Measurements from ENCODE around the gene NR2F6.
A peak's percentile ranks its signal among the peaks of the same experiment; 100 is the strongest.
"Not testable (repeated sequence)": the region's sequence is repeated elsewhere in the genome, so short reads cannot be mapped to it uniquely, and the experiment has no call there.

The NR2F6 gene

DNA sequence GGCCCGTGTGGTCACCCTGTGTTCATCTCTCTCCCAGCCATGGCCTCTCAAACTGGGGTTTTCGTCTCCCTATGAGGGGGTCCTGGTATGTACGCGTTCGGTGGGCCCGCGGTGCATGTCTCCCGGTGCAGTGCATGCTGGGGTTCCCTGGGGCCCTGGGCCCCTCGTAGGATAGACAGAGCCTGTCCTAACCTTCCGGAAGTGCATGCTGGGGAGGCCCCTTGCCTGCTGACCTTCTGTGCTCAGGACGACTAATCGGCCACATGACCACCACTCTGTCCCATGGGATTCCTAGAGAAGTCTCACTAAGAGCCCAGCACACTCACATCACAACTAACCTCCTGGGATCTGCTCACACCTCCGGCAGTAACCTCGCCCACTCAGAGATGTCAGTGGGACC lies 35.4 kb downstream of the NR2F6 start:
- DNase-seq = no peak

DNA sequence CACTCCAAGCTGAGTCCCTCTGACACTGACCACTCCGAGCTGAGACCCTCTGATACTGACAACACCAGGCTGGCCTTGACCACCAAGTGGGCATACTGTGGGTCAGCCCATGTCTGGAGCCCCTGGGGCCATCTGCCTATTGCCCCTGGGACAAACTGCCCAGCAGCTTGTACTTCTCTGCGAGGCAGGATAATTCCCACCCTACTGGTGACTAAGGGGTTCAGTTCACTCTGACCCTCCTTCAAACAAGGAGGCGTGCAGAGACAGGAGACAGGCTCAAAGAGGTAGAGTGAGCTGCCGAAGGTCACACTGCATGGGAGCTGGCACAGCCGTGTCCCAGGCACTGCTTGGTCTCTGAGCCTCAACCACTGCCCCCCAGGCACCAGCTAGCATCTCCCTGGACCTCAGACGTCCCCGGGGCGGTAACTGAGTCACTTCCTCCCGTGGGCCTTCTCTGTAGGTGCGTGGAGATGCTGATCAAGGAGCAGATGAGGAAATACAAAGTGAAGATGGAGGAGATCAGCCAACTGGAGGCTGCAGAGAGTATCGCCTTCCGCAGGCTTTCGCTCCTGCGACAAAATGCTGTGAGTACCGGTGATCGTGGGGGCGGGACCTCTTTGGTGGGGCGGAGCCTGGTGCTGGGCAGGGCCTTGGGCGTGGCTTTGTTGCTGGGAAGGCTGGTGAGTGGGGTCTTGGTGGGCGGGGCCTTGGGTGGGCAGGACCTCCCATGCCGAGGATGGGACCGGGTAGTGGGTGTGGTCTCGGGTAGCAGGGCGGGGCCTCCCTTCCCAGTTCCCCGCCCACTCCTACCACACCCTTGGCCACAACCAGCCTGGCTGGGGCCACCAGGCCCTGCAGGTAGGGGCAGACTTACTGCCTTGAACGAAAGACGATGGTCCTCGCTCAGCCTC lies 36.3 kb downstream of the NR2F6 start:
- no peak for DNase-seq

DNA sequence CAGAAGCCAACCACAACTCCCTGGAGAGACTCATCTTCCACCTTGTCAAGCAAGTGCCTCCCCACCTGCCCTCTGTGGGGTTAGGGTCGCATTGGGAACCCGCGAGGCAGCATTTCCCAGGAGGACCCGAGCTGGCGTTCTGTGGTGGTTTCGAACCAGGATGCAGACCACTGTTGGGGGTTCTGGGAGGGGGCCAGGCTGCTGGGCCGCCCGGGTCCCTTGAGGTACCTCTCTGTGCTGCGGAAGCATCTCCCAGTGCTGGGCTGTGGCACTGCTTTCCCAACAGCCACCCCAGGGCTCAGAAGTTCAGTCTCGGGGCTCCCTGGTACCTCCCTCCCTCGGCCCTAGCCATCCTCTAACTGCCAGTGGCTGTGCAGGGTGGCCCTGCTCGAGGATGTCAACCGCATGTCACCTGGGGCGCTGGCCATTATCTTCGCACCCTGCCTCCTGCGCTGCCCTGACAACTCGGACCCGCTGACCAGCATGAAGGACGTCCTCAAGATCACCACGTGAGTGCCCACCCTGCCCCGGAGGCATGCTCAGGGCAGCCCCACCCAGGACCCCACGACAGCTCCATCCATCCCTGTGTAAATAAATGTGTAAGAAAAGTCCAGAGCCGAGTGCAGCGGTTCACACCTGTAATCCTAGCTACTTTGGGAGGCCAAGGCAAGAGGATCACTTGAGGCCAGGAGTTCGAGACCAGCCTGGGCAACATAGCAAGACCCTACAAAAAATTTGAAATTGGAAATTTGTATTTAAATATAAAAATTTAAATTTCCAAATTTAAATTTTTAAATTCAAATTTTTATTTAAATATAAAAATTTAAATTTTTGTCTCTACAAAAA lies 38.8 kb downstream of the NR2F6 start:
- DNase-seq = no peak

DNA sequence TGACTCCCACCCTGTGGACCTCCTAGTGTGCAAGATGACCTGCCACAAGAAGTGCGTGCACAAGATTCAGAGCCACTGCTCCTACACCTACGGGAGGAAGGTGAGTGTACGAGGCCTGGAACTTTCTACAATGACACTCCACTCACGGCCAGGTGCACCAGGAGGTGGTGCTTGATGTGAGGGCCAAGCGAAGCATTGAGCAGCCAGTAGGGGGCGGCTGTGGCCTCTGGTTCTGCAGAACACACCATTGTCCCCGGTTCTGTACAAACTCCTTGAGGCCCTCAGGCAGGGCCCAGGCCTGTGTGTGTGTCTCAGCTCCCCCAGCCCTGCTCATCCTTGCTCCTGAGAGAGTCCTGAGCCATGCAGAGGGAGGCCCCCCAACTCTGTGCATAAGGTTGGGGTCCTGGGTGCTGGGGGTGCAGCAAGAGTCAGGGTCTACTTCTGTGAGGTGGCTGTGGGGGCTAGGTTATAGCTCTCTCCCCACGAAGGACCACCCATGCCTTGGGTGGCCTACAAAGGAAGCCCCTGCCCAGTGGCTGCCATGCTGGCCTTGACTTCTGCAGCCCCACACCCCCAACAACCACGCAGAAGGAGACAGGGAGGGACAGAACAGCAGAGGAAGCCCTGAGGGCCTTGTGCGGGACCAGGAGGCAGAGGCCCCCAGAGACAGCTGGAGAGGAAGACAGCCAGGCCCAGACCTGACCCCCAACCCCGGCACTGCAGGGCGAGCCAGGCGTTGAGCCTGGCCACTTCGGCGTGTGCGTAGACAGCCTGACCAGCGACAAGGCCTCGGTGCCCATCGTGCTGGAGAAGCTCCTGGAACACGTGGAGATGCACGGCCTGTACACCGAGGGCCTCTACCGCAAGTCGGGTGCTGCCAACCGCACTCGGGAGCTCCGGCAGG lies 40.2 kb downstream of the NR2F6 start:
- DNase-seq = peak in 1 of 2 donors; percentile 29

DNA sequence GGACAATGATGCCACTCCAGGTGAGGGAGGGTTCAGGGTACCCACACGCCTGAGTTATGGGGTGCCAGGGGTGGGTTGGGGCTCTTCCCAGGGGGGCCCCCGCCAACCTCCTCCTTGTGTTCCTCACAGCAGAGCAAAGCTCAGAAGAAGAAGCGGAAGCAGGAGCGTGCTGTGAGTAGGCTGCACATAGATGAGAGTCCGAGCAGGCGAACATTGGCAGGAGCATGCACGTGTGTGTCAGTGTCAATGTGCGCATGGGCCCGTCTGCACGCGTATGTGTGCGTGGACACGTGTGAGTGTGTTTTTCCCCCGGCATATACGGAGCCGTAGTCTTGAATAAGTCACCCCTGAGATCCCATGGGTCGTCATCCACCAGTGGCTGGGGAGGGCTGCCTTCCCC lies 43.0 kb downstream of the NR2F6 start:
- no peak for DNase-seq

DNA sequence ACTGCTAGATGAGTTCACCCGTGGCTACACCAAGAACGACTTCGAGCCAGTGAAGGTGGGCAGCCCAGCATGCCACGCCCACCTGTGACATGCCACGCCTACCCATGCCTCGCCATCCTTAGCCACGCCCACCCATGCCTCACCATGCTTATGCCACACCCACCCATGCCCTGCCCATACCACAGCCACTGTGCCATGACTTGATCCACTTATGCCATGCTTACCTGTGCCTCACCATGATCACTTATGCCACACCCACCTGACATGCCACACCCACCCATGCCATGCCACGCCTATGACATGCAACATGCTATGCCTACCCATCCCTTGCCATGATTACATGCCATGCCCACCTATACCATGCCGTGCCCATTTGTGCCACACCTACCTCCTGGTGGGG lies 43.5 kb downstream of the NR2F6 start:
- no peak for DNase-seq

DNA sequence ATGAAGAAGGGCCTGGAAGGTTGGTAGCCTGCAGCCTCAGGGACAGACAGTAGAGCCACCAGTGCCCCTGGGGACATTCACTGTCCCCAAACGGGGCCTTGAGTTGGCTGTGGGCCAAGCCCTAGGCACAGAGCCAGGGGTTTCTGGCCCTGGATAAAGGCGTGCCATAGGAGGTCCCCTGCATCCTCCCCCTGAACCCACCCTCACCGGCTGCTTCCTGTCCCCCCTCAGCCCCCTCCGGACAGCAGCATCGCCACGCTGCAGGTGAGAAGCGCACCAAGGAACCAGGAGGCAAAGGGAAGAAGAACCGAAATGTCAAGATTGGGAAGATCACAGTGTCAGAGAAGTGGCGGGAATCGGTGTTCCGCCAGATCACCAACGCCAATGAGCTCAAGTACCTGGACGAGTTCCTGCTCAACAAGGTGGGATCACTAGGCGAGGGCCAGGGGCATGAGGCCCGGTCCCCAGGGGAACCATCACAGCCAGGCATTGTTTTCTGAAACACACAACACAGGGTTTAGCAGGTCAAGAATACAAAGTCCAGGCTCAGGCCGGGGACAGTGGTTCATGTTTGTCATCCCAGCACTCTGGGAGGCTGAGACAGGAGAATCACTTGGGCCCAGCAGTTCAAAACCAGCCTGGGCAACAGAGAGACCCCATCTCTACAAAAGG lies 45.2 kb downstream of the NR2F6 start:
- DNase-seq = no peak

DNA sequence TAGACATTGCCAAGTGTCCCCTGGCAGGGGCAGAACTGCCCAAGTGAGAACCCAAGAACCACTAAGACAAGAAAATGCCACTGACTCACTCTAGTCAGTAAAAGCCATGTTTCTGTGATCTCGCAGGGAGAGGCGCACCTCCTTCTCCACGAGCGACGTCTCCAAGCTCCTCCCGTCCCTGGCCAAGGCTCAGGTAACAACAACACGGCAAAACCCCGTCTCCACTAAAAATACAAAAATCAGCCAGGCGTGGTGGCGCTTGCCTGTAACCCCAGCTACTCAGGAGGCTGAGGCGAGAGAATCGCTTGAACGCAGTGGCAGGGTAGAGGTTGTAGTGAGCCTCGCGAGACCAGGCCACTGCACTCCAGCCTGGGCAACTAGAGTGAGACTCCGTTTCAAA lies 48.1 kb downstream of the NR2F6 start:
- no peak for DNase-seq

DNA sequence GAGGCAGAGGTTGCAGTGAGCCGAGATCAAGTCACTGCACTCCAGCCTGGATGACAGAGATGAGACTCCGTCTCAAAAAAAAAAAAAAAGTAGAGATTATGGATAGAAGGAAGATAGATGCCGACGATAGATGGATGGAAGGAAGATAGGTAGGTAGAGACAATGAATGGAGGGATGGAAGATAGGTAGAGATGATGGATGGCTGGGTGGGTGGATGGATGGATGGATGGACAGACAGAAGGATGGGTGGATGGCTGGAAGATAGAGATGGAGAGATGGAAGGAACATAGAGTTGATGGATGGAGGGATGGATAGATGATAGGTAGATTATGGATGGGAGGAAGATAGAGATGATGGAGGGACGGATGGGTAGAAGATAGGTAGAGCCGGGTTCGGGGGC lies 49.1 kb downstream of the NR2F6 start:
- no peak for DNase-seq

DNA sequence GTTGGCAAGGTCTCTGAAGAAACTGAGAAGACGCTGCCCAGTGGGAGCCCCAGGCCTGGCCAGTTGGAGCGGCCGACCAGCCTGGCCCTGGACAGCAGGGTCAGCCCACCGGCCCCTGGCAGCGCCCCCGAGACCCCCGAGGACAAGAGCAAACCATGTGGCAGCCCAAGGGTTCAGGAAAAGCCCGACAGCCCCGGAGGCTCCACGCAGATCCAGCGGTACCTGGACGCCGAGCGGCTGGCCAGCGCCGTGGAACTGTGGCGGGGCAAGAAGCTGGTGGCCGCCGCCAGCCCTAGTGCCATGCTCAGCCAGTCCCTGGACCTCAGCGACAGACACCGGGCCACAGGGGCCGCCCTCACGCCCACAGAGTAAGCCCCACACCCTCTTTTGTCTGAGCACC lies 50.6 kb downstream of the NR2F6 start:
- DNase-seq = no peak

DNA sequence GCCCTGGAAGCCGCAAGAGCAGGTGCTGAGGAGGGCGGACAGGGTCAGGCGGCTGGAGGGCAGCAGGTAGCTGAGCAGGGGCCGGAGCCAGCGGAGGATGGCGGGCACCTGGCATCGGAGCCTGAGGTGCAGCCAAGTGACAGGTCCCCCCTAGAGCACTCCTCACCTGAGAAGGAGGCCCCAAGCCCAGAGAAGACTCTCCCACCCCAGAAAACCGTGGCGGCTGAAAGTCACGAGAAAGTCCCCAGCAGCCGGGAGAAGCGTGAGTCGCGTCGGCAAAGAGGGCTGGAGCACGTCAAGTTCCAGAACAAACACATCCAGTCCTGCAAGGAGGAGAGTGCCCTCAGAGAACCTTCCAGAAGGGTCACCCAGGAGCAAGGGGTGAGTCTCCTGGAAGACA lies 51.1 kb downstream of the NR2F6 start:
- no peak for DNase-seq

DNA sequence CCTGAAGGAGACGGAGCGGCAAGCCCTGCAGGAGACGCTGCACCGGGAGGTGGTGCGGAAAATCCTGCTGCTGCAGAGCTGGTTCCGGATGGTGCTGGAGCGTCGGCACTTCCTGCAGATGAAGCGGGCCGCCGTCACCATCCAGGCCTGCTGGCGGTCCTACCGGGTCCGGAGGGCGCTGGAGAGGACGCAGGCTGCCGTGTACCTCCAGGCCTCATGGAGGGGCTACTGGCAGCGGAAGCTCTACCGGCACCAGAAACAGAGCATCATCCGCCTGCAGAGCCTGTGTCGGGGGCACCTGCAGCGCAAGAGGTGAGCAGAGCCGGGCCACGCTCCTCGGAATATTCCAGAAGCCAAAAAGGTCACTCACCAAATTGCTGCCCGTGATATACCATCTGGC lies 53.0 kb downstream of the NR2F6 start:
- DNase-seq = no peak

DNA sequence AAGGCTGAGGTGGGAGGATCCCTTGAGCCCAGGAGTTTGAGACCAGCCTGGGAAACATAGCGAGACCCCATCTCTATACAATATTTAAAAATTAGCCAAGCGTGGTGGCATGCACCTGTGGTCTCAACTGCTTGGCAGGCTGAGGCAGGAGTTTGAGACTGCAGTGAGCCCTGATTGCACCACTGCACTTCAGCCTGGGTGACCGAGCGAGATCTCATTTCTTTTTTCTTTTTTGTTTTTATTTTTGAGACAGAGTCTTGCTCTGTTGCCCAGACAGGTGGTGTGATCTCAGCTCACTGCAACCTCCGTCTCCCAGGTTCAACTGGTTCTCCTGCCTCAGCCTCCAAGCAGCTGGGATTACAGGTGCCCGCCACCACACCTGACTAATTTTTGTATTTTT lies 54.0 kb downstream of the NR2F6 start:
- not testable (repeated sequence) for DNase-seq

DNA sequence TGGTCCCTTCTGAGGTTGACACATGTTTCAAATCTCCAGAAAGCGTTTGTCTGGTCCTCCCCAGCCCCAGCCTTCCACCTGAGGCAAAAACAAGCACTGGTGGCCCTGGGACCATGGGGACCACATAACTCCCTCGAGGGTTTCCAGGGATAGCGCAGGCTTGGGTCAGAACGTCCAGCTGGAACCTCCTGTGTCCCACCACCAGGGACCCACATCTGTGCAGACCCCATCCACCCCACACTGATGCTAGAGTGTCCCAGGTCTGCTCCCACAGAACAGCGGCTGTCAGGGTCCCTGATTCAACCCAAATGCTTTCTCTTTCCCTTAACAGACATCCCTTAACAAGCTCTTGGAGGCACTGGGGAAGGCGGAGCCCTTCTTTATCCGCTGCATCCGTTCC lies 60.1 kb downstream of the NR2F6 start:
- no peak for DNase-seq

DNA sequence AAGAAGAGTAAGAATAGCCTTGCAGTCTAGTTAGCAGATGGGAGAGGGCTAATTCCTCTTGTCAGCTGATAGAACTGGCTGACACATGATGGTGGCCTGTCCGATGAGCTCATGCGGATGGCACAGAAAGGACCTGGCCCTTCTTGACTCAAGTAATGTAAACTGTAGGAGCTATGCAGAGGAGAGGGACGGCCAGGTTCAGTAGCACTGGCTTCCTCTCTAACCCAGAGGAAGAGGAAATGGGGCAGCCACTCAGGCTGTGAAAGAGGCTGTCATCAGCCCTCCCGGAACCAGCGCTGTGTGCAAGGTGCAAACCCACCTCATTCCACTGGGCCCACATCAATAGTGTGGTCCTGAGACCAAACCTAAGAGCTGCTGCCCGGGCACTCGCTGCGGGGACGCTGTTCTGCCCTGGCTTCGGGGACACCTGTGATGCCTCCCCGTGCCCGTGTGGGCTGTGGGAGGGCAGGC lies 61.3 kb downstream of the NR2F6 start:
- DNase-seq = no peak

DNA sequence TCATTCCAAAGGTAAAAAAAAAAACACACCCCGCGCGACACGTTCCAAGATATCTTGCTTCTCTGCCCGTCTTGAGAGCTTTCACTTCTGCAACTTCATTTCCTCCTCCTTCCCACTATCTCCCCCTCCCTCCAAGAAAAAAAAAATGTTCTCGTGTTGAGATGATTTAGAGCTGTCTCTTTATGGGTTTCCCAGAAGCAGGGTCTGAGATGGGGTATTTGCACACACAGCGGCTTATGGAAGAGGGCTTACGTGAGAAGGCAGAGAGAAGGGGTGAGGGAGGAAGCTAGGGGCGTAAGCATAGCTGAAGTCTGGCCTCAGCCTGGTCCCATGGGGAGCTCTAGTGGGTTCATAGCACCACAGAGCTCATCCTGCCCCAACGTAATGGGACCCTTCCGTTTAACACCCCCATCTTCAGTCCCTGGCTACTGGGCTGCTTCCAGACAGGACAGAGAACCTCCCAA lies 61.8 kb downstream of the NR2F6 start:
- DNase-seq = peak in 1 of 2 donors; percentile 7

DNA sequence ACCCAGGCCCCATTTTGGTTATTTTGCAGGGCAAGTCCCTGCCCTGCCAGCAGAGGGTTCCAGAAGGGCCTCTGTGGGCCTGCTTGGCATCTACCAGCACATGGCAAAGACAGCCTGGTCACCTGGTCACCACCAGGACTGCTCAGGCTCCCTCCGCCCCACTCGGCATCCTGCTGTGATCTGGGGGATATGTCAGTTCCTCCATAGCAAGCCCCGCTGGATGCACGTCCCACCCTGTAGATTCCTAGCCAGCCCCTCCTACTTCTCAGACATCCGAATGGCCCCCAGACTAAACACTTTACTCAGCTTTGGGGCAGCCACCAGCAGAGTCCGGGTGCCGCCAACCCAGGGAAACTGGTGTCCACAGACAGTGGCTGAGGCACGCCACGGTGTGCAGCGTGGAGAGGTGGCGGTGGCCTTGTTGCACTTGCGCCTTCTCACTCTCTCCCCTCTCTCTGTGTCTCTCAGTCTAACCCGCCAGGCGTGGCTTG lies 62.4 kb downstream of the NR2F6 start:
- DNase-seq = no peak

Data from hippocampal formation (tissue), 2 donors.